Nephron progenitor cell (in vitro differentiated cells): Measurements from ENCODE around the gene FRMD4A.
"Not testable (repeated sequence)": the region's sequence is repeated elsewhere in the genome, so short reads cannot be mapped to it uniquely, and the experiment has no call there.

Experiments used
- DNase-seq: peaks from one replicate; pipeline ENCODE4 v3.0.0; 2021
- H3K27ac Mint-ChIP-seq: 2 replicates; pipeline ENCODE4 v1.8.0; 2021; ENCODE audit warnings: mild to moderate bottlenecking, moderate library complexity, mixed read lengths
- H3K27me3 Mint-ChIP-seq: 2 replicates; pipeline ENCODE4 v1.8.0; 2021; ENCODE audit warnings: mild to moderate bottlenecking, low read depth, mixed read lengths; ENCODE audit not compliant: poor library complexity
- H3K36me3 Mint-ChIP-seq: 2 replicates; pipeline ENCODE4 v1.8.0; 2021; ENCODE audit warnings: low read depth, mixed read lengths
- H3K4me1 Mint-ChIP-seq: 2 replicates; pipeline ENCODE4 v1.8.0; 2021; ENCODE audit warnings: mixed read lengths
- H3K4me3 Mint-ChIP-seq: 2 replicates; pipeline ENCODE4 v1.8.0; 2021; ENCODE audit warnings: mild to moderate bottlenecking, moderate library complexity, mixed read lengths
- H3K9me3 Mint-ChIP-seq: 2 replicates; pipeline ENCODE4 v1.8.0; 2021; ENCODE audit warnings: mild to moderate bottlenecking, moderate library complexity, mixed read lengths
- CTCF ChIP-seq: fragments of 200-600 bp; sonication (generic); IDR thresholded peaks from 2 replicates; pipeline ENCODE4 v1.5.0; 2021; ENCODE audit warnings: antibody characterized with exemption

Gene FRMD4A

DNA sequence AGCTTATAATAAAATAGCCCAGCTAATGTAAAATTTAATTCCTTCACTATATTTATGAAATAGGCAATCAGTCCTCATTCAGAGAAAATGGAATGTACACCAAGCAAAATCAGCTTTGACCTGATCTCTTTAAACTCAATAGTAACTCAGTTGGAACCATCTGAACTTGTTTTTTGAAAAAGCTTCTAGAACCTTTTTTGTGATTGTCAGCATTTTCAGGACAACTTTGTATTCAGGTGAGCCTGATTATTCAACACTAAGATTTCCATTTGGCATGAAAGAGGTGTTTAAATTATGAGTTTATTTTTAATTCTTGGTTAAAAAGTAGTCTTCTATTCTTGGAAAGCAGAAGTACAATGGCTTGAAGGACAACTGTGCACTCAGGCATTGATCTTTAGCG, 89.5 kb downstream of the FRMD4A start:
- H3K9me3 Mint-ChIP-seq, result peaks cover 11% of the 10 kb centered on the region
- no peak for TF ChIP-seq CTCF
- no peak overlapping the region for H3K4me3 Mint-ChIP-seq
- no peak for DNase-seq
- H3K27me3 Mint-ChIP-seq, result peaks cover 24% of the 10 kb centered on the region
- H3K36me3 Mint-ChIP-seq, result peaks cover 9% of the 10 kb centered on the region
- H3K4me1 Mint-ChIP-seq, result peaks cover 19% of the 10 kb centered on the region
- no peak overlapping the region for H3K27ac Mint-ChIP-seq

DNA sequence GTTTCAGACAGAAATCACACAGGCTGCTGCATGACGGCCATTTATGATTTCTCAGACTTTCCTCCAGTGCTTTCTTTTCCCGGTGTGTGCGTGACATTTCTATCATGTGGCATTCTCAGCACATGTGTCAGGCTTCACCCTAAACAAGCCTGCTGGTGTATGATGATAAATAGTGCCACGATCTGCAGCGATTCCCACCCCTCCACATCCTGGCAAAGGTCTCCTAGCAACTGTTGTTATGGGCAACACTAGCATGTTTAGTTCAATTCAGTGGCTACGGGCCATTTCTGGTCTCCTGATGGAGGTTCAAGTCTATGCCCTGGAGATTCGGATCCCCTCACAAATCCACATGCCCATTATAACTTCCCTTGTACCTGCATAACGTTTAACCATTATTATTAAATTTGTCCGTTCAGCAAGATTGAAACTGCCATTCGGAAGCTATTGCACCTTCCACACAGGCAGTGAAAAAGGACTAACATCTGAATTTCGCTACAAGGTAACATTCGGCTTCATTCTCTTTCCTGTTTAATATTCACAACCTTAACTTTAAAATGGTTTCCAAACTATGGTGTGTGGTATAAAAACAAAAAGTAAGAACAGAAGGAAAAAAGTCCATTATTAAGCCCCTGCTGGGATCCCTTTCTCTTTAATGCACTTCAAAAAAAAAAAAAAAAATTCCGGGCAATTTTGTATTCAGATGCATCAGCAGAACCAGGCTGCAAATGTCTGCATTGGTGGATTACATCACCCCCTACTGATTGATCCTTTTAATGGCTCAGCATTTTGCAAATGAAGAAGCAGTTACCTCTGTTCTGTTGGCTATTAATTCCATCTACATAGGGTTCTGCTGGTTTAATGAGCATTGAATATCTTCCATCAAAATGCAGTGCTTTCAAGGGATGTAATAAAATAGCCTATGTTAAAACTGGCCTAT, 90.2 kb downstream of the FRMD4A start:
- no peak for TF ChIP-seq CTCF
- peaks cover 19% of the 10 kb centered on the region for H3K4me1 Mint-ChIP-seq
- peaks cover 11% of the 10 kb centered on the region for H3K9me3 Mint-ChIP-seq
- no peak overlapping the region for H3K27ac Mint-ChIP-seq
- H3K36me3 Mint-ChIP-seq, result peaks cover 9% of the 10 kb centered on the region
- no peak for DNase-seq
- H3K4me3 Mint-ChIP-seq, result no peak overlapping the region
- peaks cover 24% of the 10 kb centered on the region for H3K27me3 Mint-ChIP-seq

GRCh38 chr10:14238659-14239058, 92.1 kb downstream of the FRMD4A start:
- H3K27ac Mint-ChIP-seq, H3K4me3 Mint-ChIP-seq, DNase-seq, H3K36me3 Mint-ChIP-seq: not testable (repeated sequence)
- peaks cover 21% of the 10 kb centered on the region for H3K27me3 Mint-ChIP-seq
- H3K9me3 Mint-ChIP-seq, result peaks cover 11% of the 10 kb centered on the region
- peaks cover 19% of the 10 kb centered on the region for H3K4me1 Mint-ChIP-seq

GRCh38 chr10:14236341-14236740, 94.4 kb downstream of the FRMD4A start:
- no peaks in the 10 kb centered on the region for H3K36me3 Mint-ChIP-seq
- peaks cover 15% of the 10 kb centered on the region for H3K27me3 Mint-ChIP-seq
- H3K27ac Mint-ChIP-seq, result no peak overlapping the region
- TF ChIP-seq CTCF, result no peak
- DNase-seq, result no peak
- no peak overlapping the region for H3K4me3 Mint-ChIP-seq
- H3K4me1 Mint-ChIP-seq, result peaks cover 18% of the 10 kb centered on the region
- peaks cover 9% of the 10 kb centered on the region for H3K9me3 Mint-ChIP-seq

- TF ChIP-seq CTCF, result no peak
- H3K36me3 Mint-ChIP-seq, result no peaks in the 10 kb centered on the region
- peaks cover 18% of the 10 kb centered on the region for H3K4me1 Mint-ChIP-seq
- no peak overlapping the region for H3K4me3 Mint-ChIP-seq
- H3K9me3 Mint-ChIP-seq, result peaks cover 9% of the 10 kb centered on the region
- no peak for DNase-seq
- H3K27ac Mint-ChIP-seq, result no peak overlapping the region
- H3K27me3 Mint-ChIP-seq, result peaks cover 17% of the 10 kb centered on the region
These were observed 95.0 kb downstream of the FRMD4A start for GRCh38 chr10:14235566-14236195.

- TF ChIP-seq CTCF, result no peak
- H3K36me3 Mint-ChIP-seq, result no peaks in the 10 kb centered on the region
- H3K4me3 Mint-ChIP-seq, result no peak overlapping the region
- peaks cover 17% of the 10 kb centered on the region for H3K27me3 Mint-ChIP-seq
- peaks cover 8% of the 10 kb centered on the region for H3K4me1 Mint-ChIP-seq
- no peak overlapping the region for H3K27ac Mint-ChIP-seq
- DNase-seq, result no peak
- H3K9me3 Mint-ChIP-seq, result peaks cover 9% of the 10 kb centered on the region
These were observed 97.2 kb downstream of the FRMD4A start for GRCh38 chr10:14233566-14233965.

- not testable (repeated sequence) for H3K27ac Mint-ChIP-seq, H3K36me3 Mint-ChIP-seq, H3K9me3 Mint-ChIP-seq, H3K4me3 Mint-ChIP-seq, H3K4me1 Mint-ChIP-seq, DNase-seq
- H3K27me3 Mint-ChIP-seq, result peaks cover 26% of the 10 kb centered on the region
These were observed 101.9 kb downstream of the FRMD4A start for GRCh38 chr10:14228798-14229197.
